Measurements from ENCODE around the gene TNC.

DNA sequence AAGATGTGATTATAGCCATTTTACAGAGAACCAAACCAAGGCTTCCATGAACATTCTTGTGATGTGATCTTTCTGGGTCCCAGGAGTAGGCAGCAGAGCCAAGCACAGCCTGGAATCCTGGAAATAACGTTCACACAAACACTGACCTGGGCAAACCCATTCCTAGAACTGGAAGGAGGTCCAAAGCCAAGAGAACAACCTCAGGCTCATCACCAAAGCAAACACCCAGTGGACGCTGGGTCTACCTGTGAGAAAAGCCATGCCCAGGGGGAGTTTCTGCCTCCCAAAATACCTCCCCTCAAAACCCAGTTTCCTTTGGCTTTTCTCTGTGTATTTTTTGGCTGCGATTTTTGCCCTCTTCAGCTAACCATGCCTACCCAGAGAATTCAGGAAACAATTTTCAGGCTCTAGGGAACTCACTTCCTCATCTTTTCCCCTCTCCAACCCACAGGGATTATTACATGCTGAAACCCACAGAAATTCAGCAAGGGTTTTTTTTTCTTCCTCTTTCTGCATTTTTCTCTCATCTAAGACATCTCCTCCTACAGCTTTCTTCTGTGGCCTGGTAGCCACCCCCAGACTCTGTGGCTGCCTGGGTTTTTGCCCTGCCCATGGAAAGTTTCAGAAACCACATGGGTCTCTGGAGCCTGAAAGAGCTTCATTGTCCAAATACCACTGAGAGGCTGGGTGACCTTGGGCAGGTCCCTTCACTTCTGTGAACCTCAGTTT is 75.0 kb downstream of the TNC start:
- TF ChIP-seq, protein P1, sequence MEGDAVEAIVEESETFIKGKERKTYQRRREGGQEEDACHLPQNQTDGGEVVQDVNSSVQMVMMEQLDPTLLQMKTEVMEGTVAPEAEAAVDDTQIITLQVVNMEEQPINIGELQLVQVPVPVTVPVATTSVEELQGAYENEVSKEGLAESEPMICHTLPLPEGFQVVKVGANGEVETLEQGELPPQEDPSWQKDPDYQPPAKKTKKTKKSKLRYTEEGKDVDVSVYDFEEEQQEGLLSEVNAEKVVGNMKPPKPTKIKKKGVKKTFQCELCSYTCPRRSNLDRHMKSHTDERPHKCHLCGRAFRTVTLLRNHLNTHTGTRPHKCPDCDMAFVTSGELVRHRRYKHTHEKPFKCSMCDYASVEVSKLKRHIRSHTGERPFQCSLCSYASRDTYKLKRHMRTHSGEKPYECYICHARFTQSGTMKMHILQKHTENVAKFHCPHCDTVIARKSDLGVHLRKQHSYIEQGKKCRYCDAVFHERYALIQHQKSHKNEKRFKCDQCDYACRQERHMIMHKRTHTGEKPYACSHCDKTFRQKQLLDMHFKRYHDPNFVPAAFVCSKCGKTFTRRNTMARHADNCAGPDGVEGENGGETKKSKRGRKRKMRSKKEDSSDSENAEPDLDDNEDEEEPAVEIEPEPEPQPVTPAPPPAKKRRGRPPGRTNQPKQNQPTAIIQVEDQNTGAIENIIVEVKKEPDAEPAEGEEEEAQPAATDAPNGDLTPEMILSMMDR (IDR thresholded peaks at IDR 0.05): no peak
- TF ChIP-seq, protein P2, sequence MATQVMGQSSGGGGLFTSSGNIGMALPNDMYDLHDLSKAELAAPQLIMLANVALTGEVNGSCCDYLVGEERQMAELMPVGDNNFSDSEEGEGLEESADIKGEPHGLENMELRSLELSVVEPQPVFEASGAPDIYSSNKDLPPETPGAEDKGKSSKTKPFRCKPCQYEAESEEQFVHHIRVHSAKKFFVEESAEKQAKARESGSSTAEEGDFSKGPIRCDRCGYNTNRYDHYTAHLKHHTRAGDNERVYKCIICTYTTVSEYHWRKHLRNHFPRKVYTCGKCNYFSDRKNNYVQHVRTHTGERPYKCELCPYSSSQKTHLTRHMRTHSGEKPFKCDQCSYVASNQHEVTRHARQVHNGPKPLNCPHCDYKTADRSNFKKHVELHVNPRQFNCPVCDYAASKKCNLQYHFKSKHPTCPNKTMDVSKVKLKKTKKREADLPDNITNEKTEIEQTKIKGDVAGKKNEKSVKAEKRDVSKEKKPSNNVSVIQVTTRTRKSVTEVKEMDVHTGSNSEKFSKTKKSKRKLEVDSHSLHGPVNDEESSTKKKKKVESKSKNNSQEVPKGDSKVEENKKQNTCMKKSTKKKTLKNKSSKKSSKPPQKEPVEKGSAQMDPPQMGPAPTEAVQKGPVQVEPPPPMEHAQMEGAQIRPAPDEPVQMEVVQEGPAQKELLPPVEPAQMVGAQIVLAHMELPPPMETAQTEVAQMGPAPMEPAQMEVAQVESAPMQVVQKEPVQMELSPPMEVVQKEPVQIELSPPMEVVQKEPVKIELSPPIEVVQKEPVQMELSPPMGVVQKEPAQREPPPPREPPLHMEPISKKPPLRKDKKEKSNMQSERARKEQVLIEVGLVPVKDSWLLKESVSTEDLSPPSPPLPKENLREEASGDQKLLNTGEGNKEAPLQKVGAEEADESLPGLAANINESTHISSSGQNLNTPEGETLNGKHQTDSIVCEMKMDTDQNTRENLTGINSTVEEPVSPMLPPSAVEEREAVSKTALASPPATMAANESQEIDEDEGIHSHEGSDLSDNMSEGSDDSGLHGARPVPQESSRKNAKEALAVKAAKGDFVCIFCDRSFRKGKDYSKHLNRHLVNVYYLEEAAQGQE (IDR thresholded peaks at IDR 0.05; ENCODE audit: insufficient read depth in 1 of 2, low read depth in 2 of 2, low read length in 1 of 2): no peak
